ENCODE results near the gene QRICH2.
A peak's percentile ranks its signal among the peaks of the same experiment; 100 is the strongest.
"Not testable (repeated sequence)": the region's sequence is repeated elsewhere in the genome, so short reads cannot be mapped to it uniquely, and the experiment has no call there.

QRICH2 gene

DNA sequence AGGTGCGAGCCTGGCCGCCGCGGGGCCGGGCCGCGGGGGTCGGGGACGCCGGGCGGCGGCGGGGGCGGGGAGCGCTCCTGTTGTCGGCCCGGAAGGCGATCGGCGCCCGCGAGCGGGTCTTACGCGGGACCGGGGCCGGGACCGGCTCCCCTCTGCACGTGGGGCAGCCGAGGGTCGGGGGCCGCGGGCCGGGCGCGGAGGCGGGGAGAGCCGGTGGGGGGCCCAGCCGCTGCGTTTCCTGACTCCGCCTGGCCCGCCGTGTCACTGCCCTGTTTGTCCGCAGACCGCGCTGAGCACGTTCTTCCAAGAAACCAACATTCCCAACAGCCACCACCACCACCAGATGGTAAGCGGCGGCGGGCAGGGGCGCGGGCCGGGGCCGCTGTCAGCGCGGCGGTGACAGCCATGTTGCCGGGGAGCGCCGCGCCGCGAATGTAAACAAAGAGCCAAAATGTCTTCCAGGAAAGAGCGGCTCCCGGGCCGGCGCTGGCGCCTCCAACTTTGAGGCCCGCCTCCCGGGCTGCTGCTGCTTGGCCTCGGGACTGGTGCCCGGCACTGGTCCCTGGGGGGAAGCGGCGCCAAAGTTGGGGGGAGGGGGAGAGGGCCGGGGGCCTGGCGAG is 42.3 kb downstream of the QRICH2 start:
- peak; percentile 56 for DNase-seq

DNA sequence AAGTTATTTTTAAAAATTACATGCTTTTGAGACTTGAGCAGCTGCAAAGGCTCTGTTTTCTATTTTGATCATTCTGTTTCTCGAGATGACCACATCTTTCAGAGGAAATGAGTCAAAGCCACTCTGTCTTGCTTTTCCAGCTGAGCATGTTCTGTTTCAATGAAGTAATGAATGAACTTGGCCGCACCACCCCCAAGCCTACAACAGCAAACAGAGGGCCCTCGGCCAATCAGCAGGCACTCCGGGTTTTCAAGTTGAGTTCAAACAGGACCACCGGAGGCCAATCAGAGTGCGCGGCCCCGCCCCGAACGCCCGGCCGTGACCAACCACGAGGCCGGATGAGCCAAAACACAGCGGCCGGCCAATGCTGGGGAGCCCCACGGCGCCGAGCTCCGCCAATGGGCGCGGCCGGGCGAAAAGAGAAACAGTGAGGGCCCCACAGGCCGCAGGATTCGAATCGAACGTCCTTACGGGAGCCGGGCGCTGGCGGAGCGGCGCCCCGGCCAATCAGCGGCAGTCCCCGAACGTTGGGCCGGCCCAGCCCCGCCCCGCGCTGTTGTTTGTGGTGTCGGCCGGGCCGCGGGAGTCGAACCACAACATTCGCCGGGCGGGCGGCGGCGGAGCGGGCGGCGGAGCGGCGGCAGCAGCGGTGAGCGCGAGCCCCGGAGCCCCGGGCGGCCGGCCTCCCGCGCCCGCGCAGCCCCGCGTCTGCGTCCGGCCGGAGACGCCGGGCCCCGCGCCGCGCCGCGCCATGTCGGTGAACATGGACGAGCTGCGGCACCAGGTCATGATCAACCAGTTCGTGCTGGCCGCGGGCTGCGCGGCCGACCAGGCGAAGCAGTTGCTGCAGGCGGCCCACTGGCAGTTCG is 43.1 kb downstream of the QRICH2 start, which contains the start of gene UBALD2:
Gene UBALD2, plus strand, starts transcription at position 594 of the 869 bp plus-strand sequence. Its CDS starts 158 bp downstream, at position 752.
- DNase-seq = peak; percentile 100

GRCh38 chr17:76264425-76264754 is 43.7 kb downstream of the QRICH2 start:
- DNase-seq = no peak

DNA sequence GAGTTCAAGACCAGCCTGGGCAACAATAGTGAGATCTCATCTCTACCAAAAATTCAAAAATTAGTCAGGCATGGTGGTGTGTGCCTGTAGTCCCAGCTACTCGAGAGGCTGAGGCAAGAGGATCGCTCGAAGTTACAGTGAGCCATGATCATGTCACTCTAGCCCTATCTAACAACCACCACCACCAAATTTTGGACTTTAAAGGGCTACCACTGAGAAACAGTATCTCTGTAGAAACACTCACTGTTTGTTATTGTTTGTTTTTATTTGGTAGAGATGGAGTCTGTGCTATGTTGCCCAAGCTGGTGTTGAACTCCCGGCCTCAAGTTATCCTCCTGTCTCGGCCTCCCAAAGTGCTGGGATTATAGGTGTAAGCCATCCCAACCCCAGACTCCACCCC is 44.2 kb downstream of the QRICH2 start:
- no peak for DNase-seq

DNA sequence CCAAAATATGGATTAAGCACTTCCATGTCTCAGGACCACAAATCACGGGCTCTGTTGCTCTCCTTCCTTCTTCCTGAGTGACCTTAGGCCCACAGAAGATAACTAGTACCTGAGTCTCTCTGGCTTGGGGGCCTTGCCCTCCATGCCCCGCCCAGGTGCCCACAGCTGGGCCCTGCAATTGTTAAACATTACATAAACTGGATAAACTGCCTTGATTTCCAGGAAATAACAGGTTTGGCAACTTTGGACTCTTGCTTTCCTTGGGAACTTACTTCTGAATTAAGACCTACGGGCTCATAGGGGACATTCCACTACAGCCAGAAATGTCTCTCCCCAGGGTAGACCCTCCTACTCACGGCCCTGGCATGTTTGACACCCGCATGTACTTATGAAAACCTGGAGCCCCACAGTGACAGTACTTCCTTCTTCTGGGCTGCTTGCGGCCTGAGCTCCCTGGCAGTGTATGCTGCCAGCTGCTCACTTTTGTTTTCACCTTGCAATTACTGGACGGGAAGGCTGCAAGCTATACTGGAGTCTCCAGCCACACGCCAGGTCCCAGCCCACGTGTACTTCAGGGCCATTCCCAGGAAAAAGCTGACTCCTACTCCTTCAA is 45.2 kb downstream of the QRICH2 start:
- no peak for DNase-seq

DNA sequence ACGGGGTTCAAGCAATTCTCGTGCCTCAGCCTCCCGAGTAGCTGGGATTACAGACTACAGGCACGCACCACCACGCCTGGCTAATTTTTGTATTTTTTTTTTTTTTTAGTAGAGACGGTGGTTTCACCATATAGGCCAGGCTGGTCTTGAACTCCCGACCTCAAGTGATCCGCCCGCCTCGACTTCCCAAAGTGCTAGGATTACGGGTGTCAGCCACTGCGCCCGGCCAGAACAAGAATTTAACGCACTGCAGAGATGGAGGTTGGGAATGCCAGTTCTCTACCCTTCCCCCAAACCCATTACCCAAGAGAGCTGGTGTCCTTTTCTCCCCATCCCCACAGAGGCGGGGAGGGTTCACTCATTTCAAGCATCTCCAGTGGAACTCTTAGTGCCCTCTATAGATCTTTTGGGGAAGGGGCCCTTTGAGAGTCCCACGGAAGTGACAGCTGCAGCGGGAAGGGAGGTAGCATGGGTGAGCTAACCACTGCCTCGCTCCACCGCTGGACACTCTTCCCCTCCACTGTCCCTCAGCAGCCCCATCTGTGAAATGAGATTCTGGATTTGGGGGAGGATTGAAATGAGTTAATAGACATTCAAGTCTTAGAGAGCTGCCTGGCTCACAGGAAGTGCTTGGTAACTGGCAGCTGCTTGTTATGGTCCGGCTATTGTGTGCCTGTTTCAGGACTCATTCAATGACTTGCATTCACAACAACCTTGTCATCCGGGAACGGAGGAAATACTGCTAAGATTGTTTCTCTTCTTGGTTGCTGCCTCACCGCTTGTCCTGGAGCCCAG is 46.5 kb downstream of the QRICH2 start:
- DNase-seq = no peak

- DNase-seq = no peak
Measured at GRCh38 chr17:76260669-76261068, 47.4 kb downstream of the QRICH2 start.

GRCh38 chr17:76260220-76260619 is 47.9 kb downstream of the QRICH2 start:
- no peak for DNase-seq

GRCh38 chr17:76256430-76257050 is 51.5 kb downstream of the QRICH2 start:
- not testable (repeated sequence) for DNase-seq

DNA sequence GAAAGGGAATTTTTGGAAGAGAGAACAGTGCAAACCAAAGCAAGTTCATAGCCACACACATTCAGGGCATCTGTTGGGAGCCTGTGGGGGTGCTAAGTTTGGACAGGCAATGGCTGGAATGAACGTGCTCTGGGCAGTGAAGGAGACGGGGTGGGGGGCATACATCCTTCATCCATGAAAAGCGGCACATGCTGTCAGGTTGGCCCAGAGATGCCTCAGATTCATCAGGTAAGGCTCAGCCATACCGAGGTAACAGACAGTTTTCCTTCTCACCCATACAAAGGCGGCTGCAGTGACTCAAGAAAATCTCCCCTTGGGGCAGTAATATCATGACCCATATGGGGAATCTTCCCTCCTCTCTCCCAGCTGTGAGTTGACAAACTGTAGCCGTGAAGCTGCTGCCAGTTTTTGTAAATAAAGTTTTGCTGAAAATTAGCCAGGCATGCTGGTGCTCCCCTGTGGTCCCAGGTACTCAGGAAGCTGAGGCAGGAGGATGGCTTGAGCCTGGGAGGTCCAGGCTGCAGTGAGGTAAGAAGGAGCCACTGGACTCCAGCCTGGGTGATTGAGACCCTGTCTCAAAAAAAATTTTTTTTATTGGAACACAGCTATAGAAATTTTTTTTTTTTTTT is 52.2 kb downstream of the QRICH2 start:
- no peak for DNase-seq

- DNase-seq = no peak
Measured at GRCh38 chr17:76254275-76254674, 53.8 kb downstream of the QRICH2 start.

- DNase-seq = no peak
Measured at GRCh38 chr17:76253841-76254240, 54.2 kb downstream of the QRICH2 start.

DNA sequence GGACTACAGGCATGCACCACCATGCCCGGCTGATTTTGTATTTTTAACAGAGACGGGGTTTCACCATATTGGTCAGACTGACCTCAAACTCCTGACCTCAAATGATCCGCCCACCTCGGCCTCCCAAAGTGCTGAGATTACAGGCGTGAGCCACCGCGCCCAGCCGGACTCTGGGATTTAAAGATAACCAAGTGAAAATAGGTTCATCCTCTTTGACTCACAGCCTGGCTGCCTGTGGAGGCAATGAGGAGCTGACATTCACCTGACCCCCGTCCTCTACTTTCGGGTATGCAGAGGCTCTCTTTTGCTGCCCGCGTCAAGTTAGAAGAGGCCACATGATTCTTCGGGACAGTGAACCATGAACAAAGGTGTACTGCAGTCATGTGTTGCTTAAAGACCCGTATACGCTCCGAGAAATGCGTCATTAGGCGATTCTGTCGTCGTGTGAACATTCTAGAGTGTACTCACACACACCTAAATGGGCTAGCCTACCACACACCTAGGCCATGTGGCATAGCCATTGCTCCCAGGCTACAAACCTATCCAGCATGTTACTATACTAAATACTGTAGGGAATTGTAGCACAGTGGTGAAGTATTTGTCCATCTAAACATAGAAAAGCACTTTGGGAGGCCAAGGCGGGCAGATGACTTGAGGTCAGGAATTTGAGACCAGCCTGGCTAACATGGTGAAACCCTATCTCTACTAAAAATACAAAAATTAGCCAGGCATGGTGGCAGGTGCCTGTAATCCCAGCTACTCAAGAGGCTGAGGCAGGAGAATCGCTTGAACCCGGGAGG is 54.9 kb downstream of the QRICH2 start:
- not testable (repeated sequence) for DNase-seq

DNA sequence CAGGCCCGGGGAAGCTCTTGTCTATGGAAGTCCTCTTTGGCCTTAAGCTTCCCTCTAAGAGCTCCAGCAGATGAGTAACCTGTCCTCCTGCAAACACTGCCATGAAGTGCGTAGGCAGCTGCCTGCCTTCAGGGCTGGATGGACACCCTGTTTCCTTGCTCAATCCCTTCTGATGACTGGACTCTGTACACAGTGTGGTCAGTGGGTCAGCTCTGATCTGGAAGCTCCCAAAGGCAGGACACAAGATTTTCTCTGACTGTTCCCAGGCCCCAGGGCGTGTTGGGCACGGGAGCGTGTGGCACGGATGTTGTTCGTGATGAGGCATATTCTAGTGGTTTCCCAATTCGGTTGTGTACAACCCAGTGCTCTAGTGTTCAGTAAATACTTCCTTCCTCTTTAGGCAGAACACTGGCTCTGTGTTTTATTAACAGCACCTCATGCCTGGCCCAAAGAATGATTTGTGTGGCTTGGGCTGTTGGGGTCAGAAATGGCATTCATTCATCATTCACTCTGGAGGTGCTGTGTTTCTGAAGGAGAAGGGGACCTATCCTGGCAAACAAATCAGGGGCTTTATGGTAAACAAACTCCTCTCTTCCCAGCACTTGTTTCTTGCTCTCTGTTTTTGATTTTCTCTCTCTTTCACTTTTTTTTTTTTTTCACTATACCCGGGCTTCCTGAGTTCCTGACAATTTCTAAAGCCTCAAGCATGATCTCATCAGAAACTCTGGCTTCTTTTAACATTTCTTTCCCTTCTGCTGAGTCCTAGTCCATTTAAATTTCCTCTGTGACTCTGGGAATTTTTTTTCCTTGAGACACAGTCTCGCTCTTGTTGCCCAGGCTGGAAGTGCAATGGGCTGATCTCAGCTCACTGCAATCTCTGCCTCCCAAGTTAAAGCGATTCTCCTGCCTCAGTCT is 55.8 kb downstream of the QRICH2 start:
- no peak for DNase-seq

DNA sequence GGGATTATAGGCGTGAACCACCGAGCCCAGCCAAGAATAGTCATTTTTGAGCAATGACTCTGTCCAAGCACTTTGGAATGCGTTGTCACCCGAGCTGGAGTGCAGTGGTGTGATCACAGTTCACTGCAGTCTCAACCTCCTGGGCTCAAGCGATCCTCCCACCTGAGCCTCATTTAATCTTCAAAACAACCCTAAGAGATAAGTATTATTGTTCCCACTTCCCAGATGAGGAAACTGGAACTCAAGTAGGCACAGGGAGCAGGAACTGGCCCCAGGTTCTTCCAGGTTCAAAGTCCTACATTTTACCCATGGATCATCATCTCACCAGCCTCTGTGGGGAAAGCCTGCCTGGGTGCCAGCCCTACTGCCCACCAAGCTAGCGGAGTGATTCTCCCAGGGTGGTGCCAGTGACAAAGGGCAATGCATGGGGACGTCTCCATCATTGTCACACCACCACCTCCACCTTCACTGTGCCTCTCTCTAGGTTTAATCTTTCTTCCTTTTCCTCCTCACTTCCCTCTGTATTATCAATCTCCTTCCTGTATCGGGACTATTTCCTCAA is 56.5 kb downstream of the QRICH2 start:
- DNase-seq = no peak

DNA sequence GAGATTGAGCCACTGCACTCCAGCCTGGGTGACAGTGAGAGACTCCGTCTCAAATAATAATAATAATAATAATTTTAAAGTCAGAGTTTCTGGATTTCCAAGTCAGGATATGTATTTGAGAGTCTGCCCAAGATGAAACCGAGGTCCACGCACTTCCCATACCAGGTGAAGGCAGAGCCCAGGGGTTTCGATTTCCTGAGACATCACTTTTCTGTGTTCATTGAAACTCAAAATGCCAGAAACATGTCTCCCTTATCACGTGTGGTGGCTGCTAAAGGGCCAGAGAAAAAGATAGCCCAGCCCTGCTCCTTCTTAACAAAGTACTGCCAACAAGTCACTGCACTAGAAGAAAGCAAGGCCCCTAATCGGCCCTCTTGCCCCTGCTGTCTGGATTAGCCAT is 57.9 kb downstream of the QRICH2 start:
- DNase-seq = no peak

GRCh38 chr17:76248013-76248782 is 59.9 kb downstream of the QRICH2 start:
- no peak for DNase-seq

DNA sequence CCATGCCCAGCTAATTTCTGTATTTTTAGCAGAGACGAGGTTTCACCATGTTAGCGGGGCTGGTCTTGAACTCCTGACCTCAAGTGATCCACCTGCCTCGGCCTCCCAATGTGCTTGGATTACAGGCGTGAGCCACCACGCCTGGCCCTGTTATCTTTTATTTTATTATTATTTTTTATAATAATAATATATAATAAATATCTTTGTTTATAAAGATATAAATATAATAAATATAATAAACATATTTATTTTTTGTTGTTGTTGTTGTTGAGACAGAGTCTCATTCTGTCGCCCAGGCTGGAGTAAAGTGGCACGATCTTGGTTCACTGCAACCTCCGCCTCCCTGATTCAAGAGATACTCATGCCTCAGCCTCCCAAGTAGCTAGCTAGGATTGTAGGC is 60.8 kb downstream of the QRICH2 start:
- DNase-seq = no peak
